Chondrocyte (in vitro differentiated cells): ENCODE measurements around the gene FGF4. TPM values are rescaled to one million over a fixed set of nuclear protein-coding genes. Genes with fewer than 3 reads are reported as not detected.

ENCODE experiments used
- DNase-seq: peaks from one replicate; pipeline ENCODE4 v3.0.0; 2021; ENCODE audit warnings: mixed read lengths, low spot score
- H3K27ac Mint-ChIP-seq: one replicate; pipeline ENCODE4 v1.8.0; 2021; ENCODE audit warnings: mild to moderate bottlenecking, moderate library complexity, mixed read lengths; ENCODE audit not compliant: unreplicated experiment
- H3K27me3 Mint-ChIP-seq: 2 replicates; pipeline ENCODE4 v1.8.0; 2021; ENCODE audit warnings: low read depth, mixed read lengths
- H3K36me3 Mint-ChIP-seq: 2 replicates; pipeline ENCODE4 v1.8.0; 2021; ENCODE audit warnings: low read depth, mixed read lengths
- H3K4me1 Mint-ChIP-seq: 2 replicates; pipeline ENCODE4 v1.8.0; 2021; ENCODE audit warnings: low read depth, mild to moderate bottlenecking, mixed read lengths
- H3K4me3 Mint-ChIP-seq: one replicate; pipeline ENCODE4 v1.8.0; 2021; ENCODE audit warnings: mild to moderate bottlenecking, moderate library complexity, mixed read lengths; ENCODE audit not compliant: unreplicated experiment
- H3K9me3 Mint-ChIP-seq: 2 replicates; pipeline ENCODE4 v1.8.0; 2021; ENCODE audit warnings: low read depth, mixed read lengths
- total RNA-seq: library from RNA; stranded (reverse); gene quantifications from 3 replicates; pipeline ENCODE4 v1.2.1, GENCODE V29; 2021
- TF ChIP-seq, protein P1 (sequence below): fragments of 200-600 bp; sonication (generic); IDR thresholded peaks from 2 replicates; pipeline ENCODE4 v1.5.0; 2021; ENCODE audit warnings: antibody characterized with exemption, mild to moderate bottlenecking, moderate library complexity

Gene FGF4
- total RNA-seq, 1 donor from 2014 or later = not detected

DNA sequence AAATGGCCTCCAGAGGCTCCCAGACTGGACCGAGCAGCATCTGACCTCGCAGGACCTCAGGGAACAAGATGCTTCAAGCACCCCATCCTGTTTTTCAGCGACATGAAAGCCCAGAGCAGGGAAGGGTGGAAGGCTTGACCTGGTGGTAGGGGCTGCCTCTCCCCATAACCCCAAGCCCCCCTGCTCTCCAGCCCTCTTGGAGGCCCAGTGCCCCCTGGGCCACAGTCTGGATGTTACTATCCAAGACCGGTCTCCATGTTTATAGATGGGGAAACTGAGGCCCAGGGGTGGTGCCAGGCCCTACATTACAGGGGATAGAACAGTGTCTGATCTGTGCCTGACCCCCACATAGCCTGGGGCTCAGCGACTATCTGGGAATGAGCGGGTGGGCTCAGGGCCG, 37.1 kb upstream of the FGF4 start:
- H3K36me3 Mint-ChIP-seq = no peaks in the 10 kb centered on the region
- TF ChIP-seq, protein P1, sequence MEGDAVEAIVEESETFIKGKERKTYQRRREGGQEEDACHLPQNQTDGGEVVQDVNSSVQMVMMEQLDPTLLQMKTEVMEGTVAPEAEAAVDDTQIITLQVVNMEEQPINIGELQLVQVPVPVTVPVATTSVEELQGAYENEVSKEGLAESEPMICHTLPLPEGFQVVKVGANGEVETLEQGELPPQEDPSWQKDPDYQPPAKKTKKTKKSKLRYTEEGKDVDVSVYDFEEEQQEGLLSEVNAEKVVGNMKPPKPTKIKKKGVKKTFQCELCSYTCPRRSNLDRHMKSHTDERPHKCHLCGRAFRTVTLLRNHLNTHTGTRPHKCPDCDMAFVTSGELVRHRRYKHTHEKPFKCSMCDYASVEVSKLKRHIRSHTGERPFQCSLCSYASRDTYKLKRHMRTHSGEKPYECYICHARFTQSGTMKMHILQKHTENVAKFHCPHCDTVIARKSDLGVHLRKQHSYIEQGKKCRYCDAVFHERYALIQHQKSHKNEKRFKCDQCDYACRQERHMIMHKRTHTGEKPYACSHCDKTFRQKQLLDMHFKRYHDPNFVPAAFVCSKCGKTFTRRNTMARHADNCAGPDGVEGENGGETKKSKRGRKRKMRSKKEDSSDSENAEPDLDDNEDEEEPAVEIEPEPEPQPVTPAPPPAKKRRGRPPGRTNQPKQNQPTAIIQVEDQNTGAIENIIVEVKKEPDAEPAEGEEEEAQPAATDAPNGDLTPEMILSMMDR = no peak
- DNase-seq = no peak
- H3K9me3 Mint-ChIP-seq = no peaks in the 10 kb centered on the region
- peaks cover 10% of the 10 kb centered on the region for H3K4me1 Mint-ChIP-seq
- H3K27ac Mint-ChIP-seq = no peak overlapping the region
- H3K4me3 Mint-ChIP-seq = no peak overlapping the region
- peaks cover 26% of the 10 kb centered on the region for H3K27me3 Mint-ChIP-seq

DNA sequence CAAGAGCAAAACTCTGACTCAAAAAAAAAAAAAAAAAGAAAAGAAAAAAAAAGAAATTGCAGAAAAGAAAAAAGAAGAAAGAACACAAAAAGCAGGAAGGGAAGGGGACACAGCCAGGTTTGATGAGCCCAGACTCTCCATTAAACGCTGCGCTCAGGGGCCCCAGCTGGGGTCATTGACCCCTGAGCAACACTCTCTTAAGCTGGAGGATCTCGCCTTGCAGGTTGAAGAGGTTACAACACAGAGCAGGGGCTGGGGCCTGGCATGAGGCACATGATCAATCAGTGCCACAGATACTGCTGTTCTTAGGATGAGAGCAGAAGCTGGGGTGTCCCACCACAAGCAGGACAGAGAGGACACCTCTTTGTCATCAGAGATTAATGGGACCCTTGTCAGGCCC, 36.3 kb upstream of the FGF4 start:
- Mint-ChIP-seq H3K4me3 (no peak overlapping the region), H3K27me3 (peaks cover 25% of the 10 kb centered on the region), H3K36me3 (no peaks in the 10 kb centered on the region), H3K4me1 (peaks cover 10% of the 10 kb centered on the region), H3K27ac (no peak overlapping the region), H3K9me3 (no peaks in the 10 kb centered on the region)
- DNase-seq = no peak
- TF ChIP-seq, protein P1 = no peak

DNA sequence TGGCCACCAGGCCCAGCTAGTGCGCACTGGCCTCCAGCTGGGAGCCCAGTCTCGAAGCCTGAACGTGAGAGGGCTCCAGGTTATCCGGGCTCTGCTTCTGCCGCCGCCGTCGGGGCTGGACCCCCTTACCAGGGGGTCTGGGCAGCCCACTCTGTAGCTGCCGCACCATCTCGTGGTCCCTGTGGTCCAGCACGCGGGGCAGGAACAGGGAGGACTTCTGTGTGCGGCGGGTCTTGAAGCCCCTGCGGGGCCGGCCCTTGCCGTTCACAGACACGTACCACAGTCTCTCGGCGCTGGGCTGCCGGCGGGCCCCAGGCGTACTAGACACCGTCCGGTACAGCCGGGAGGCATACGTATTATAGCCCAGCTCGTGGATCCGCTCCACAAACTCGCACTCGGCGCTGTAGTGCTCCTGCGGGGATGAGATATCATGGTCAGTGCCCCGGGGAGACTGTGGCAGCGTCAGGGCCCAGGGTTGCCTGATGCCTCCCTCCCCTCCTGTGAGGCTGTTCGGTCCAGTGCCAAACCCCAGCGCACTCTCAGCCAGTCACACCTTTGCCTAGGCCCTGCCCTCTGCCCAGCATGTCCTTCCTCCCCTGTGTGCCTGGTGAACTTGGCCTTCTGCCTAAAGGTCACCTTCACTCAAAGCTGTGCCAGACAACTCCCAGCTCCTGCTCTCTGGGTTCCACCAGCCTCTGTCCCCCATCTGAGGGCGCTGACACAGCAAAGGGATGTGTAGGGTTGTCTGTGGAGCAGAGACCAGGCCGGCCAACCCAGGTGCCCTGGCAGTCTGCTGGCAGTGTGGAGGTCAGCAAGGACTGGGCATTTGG, 35.4 kb upstream of the FGF4 start:
- H3K9me3 Mint-ChIP-seq = no peaks in the 10 kb centered on the region
- H3K36me3 Mint-ChIP-seq = no peaks in the 10 kb centered on the region

DNA sequence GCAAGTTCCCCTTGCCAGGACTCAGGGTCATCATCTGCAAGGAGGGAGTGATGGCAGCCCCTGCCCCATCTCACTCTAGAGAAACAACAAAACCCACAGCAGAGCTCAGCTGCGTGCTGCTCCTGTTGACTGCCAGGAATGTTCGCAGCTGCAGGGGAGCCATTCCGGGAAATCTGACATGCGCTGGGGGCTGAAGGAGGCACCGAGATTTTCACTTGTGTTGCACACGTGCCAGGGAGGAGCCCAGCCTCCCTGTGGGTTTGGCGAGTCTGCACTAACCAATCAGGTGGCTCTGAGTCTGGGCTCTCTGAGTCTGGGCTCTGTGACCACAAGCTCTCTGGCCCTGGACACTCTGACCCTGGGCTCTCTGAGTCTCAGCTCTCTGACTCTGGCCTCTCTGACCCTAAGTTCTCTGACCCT, 33.5 kb upstream of the FGF4 start:
- H3K4me1 Mint-ChIP-seq = peaks cover 10% of the 10 kb centered on the region
- H3K36me3 Mint-ChIP-seq = no peaks in the 10 kb centered on the region
- TF ChIP-seq, protein P1 = no peak
- H3K9me3 Mint-ChIP-seq = no peaks in the 10 kb centered on the region
- peaks cover 15% of the 10 kb centered on the region for H3K27me3 Mint-ChIP-seq
- DNase-seq = no peak
- H3K4me3 Mint-ChIP-seq = no peak overlapping the region
- no peak overlapping the region for H3K27ac Mint-ChIP-seq

More for the DNA sequence above, 35.4 kb upstream of the FGF4 start:
- H3K4me3 Mint-ChIP-seq = no peak overlapping the region
- H3K27ac Mint-ChIP-seq = no peak overlapping the region
- peaks cover 19% of the 10 kb centered on the region for H3K27me3 Mint-ChIP-seq
- TF ChIP-seq, protein P1 = no peak
- H3K4me1 Mint-ChIP-seq = peaks cover 10% of the 10 kb centered on the region
- no peak for DNase-seq

DNA sequence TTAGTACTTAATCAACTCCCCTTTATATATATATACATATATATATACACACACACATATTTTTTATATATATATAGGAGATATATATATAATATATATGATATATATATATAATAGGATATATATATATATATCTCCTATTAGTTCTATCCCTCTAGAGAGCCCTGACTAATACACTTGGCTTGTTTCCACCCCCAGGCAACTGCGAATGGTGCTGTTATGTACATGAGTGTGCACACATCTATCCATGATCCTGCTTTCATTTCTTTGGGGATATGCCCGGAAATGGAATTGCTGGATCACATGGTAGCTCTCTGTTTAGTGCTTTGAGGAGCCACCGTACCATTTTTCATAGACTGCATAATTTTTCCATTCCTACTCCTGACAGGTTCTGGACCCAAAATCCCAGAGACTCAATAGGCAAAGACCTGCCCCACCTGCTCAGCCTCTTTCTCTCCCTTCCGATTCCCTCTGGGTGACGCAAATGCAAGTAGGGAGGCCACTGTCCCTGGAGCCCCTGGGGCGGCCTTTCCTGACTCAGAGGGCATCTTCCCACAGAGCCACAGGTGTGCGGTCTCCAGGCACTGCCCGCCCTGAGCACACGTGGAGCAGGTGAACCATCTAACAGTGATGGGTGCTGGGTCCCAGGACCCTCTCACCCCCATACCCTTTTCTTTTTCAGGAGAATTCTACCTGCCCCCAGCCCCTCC, 32.1 kb upstream of the FGF4 start:
- Mint-ChIP-seq H3K36me3 (no peaks in the 10 kb centered on the region), H3K27me3 (peaks cover 19% of the 10 kb centered on the region), H3K9me3 (no peaks in the 10 kb centered on the region), H3K4me3 (no peak overlapping the region), H3K27ac (peak overlapping the region; percentile 9), H3K4me1 (peaks cover 10% of the 10 kb centered on the region)
- TF ChIP-seq, protein P1 = no peak
- DNase-seq = no peak
